ENCODE measurements around the gene TMCO1. TPM values are rescaled to one million over a fixed set of nuclear protein-coding genes. Genes with fewer than 3 reads are reported as not detected.
A peak's percentile ranks its signal among the peaks of the same experiment; 100 is the strongest.

Gene TMCO1
- total and polyA plus RNA-seq, 2 of the 13 experiments (the other 11 are each of a cell fraction or from before 2014, with no cell fraction given), result 106 to 119 TPM

DNA sequence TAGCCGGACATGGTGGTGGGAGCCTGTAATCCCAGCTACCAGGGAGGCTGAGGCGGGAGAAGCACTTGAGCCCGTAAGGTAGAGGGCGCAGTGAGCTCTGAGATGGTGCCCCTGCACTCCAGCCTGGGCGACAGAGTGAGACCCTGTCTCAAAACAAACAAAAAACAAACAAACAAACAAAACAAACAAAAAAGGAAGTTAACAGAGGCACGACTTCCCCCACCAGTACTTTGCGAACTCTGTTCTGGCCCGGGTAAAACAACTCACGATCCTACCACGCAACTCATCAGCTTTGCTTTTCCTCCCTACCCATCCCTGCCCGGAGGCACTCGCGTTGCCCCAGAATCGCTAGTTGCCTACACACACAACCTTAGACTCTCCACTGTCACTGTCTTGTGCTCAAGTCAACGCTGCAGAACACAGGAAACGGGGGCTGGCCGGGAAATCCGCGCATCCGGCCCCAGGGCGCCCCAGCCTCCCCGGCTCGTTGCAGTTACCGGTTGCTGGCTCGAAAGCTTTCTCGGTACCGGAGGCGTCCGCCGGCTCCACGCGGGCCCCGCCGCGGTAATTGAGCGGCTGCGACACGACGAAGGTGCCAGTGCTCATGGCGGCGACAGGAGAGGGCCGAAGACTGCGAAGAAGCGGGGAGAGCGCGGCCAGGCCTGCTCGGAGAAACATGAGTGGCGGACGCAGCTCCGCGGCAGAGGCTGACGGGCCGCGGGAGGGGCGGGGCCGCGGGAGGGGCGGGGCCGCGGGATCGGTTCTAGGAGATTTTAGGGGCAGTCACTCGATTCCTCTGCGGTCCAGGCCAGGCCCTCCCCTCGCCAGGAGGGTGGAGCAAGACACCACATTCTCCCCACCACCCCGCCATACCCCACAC lies 70.5 kb downstream of the TMCO1 start, which contains the start of gene ALDH9A1 (continued):
- TF ChIP-seq CBFB (CRISPR knock-in tag; IDR thresholded peaks at IDR 0.05) (0 out of 2 replicates have a peak, but pooled peaks have one; percentile 20), HOMEZ (CRISPR knock-in tag; IDR thresholded peaks at IDR 0.05; ENCODE audit: low read depth) (no peak; the same call in 1 of the 2 replicates), KLF9 (CRISPR knock-in tag; IDR thresholded peaks at IDR 0.05; ENCODE audit: low read depth) (no peak), HOXA5 (CRISPR knock-in tag; IDR thresholded peaks at IDR 0.05) (no peak; the same call in 1 of the 2 replicates), DNMT1 (CRISPR knock-in tag; IDR thresholded peaks at IDR 0.05) (no peak), HNRNPLL (IDR thresholded peaks at IDR 0.05; ENCODE audit: low read depth, low read length, poor library complexity, severe bottlenecking) (peak; percentile 43)
- TF ChIP-seq, protein P1, sequence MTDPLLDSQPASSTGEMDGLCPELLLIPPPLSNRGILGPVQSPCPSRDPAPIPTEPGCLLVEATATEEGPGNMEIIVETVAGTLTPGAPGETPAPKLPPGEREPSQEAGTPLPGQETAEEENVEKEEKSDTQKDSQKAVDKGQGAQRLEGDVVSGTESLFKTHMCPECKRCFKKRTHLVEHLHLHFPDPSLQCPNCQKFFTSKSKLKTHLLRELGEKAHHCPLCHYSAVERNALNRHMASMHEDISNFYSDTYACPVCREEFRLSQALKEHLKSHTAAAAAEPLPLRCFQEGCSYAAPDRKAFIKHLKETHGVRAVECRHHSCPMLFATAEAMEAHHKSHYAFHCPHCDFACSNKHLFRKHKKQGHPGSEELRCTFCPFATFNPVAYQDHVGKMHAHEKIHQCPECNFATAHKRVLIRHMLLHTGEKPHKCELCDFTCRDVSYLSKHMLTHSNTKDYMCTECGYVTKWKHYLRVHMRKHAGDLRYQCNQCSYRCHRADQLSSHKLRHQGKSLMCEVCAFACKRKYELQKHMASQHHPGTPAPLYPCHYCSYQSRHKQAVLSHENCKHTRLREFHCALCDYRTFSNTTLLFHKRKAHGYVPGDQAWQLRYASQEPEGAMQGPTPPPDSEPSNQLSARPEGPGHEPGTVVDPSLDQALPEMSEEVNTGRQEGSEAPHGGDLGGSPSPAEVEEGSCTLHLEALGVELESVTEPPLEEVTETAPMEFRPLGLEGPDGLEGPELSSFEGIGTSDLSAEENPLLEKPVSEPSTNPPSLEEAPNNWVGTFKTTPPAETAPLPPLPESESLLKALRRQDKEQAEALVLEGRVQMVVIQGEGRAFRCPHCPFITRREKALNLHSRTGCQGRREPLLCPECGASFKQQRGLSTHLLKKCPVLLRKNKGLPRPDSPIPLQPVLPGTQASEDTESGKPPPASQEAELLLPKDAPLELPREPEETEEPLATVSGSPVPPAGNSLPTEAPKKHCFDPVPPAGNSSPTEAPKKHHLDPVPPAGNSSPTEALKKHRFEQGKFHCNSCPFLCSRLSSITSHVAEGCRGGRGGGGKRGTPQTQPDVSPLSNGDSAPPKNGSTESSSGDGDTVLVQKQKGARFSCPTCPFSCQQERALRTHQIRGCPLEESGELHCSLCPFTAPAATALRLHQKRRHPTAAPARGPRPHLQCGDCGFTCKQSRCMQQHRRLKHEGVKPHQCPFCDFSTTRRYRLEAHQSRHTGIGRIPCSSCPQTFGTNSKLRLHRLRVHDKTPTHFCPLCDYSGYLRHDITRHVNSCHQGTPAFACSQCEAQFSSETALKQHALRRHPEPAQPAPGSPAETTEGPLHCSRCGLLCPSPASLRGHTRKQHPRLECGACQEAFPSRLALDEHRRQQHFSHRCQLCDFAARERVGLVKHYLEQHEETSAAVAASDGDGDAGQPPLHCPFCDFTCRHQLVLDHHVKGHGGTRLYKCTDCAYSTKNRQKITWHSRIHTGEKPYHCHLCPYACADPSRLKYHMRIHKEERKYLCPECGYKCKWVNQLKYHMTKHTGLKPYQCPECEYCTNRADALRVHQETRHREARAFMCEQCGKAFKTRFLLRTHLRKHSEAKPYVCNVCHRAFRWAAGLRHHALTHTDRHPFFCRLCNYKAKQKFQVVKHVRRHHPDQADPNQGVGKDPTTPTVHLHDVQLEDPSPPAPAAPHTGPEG (CRISPR knock-in tag; IDR thresholded peaks at IDR 0.05), result no peak; the same call in 1 of the 2 replicates
- TF ChIP-seq, protein P2, sequence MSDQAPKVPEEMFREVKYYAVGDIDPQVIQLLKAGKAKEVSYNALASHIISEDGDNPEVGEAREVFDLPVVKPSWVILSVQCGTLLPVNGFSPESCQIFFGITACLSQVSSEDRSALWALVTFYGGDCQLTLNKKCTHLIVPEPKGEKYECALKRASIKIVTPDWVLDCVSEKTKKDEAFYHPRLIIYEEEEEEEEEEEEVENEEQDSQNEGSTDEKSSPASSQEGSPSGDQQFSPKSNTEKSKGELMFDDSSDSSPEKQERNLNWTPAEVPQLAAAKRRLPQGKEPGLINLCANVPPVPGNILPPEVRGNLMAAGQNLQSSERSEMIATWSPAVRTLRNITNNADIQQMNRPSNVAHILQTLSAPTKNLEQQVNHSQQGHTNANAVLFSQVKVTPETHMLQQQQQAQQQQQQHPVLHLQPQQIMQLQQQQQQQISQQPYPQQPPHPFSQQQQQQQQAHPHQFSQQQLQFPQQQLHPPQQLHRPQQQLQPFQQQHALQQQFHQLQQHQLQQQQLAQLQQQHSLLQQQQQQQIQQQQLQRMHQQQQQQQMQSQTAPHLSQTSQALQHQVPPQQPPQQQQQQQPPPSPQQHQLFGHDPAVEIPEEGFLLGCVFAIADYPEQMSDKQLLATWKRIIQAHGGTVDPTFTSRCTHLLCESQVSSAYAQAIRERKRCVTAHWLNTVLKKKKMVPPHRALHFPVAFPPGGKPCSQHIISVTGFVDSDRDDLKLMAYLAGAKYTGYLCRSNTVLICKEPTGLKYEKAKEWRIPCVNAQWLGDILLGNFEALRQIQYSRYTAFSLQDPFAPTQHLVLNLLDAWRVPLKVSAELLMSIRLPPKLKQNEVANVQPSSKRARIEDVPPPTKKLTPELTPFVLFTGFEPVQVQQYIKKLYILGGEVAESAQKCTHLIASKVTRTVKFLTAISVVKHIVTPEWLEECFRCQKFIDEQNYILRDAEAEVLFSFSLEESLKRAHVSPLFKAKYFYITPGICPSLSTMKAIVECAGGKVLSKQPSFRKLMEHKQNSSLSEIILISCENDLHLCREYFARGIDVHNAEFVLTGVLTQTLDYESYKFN (CRISPR knock-in tag; conservative IDR thresholded peaks at IDR 0.05), result peak; percentile 46; the same call in 1 of the 2 replicates
- TF ChIP-seq, protein P3, sequence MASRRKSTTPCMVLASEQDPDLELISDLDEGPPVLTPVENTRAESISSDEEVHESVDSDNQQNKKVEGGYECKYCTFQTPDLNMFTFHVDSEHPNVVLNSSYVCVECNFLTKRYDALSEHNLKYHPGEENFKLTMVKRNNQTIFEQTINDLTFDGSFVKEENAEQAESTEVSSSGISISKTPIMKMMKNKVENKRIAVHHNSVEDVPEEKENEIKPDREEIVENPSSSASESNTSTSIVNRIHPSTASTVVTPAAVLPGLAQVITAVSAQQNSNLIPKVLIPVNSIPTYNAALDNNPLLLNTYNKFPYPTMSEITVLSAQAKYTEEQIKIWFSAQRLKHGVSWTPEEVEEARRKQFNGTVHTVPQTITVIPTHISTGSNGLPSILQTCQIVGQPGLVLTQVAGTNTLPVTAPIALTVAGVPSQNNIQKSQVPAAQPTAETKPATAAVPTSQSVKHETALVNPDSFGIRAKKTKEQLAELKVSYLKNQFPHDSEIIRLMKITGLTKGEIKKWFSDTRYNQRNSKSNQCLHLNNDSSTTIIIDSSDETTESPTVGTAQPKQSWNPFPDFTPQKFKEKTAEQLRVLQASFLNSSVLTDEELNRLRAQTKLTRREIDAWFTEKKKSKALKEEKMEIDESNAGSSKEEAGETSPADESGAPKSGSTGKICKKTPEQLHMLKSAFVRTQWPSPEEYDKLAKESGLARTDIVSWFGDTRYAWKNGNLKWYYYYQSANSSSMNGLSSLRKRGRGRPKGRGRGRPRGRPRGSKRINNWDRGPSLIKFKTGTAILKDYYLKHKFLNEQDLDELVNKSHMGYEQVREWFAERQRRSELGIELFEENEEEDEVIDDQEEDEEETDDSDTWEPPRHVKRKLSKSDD (CRISPR knock-in tag; IDR thresholded peaks at IDR 0.05; ENCODE audit: low read depth), result no peak
- TF ChIP-seq, protein P4, sequence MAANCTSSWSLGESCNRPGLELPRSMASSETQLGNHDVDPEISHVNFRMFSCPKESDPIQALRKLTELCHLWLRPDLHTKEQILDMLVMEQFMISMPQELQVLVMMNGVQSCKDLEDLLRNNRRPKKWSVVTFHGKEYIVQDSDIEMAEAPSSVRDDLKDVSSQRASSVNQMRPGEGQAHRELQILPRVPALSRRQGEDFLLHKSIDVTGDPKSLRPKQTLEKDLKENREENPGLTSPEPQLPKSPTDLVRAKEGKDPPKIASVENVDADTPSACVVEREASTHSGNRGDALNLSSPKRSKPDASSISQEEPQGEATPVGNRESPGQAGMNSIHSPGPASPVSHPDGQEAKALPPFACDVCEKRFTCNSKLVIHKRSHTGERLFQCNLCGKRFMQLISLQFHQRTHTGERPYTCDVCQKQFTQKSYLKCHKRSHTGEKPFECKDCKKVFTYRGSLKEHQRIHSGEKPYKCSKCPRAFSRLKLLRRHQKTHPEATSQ (CRISPR knock-in tag; IDR thresholded peaks at IDR 0.05; ENCODE audit: borderline replicate concordance), result no peak

Measured in HepG2 (cell line).